Measurements from ENCODE around the gene UST.

DNA sequence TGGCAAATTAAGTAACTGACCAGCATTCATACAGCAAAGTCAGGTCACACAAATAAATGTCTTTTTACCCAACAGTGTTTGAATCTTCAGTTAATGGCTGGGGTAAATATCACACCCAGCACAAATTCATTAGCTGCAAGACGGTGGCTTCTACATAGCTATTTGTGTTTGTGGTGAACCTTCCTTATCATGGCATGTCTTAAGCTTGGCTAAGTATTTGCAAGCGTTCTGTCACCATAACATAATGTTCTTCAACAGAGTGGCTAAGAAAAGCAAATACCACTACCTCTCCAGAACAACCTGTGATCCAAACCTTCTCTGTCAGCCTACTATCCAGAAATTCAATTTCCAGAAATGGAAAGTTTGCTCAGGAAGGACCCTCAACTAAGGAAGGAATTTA lies 315.1 kb downstream of the UST start:
- TF ChIP-seq, protein P1, sequence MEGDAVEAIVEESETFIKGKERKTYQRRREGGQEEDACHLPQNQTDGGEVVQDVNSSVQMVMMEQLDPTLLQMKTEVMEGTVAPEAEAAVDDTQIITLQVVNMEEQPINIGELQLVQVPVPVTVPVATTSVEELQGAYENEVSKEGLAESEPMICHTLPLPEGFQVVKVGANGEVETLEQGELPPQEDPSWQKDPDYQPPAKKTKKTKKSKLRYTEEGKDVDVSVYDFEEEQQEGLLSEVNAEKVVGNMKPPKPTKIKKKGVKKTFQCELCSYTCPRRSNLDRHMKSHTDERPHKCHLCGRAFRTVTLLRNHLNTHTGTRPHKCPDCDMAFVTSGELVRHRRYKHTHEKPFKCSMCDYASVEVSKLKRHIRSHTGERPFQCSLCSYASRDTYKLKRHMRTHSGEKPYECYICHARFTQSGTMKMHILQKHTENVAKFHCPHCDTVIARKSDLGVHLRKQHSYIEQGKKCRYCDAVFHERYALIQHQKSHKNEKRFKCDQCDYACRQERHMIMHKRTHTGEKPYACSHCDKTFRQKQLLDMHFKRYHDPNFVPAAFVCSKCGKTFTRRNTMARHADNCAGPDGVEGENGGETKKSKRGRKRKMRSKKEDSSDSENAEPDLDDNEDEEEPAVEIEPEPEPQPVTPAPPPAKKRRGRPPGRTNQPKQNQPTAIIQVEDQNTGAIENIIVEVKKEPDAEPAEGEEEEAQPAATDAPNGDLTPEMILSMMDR (IDR thresholded peaks at IDR 0.05; ENCODE audit: poor library complexity, severe bottlenecking): no peak
- TF ChIP-seq EP300 (conservative IDR thresholded peaks at IDR 0.05; ENCODE audit: poor library complexity, severe bottlenecking) (no peak), POLR2AphosphoS5 (IDR thresholded peaks at IDR 0.05) (no peak), SMC3 (conservative IDR thresholded peaks at IDR 0.05; ENCODE audit: poor library complexity) (no peak), EZH2 (IDR thresholded peaks at IDR 0.05; ENCODE audit: borderline replicate concordance, insufficient read depth, low read length, poor library complexity, severe bottlenecking) (no peak), RAD21 (conservative IDR thresholded peaks at IDR 0.05) (no peak), TAF1 (IDR thresholded peaks at IDR 0.05; ENCODE audit: low read depth) (no peak)
- TF ChIP-seq, protein P2, sequence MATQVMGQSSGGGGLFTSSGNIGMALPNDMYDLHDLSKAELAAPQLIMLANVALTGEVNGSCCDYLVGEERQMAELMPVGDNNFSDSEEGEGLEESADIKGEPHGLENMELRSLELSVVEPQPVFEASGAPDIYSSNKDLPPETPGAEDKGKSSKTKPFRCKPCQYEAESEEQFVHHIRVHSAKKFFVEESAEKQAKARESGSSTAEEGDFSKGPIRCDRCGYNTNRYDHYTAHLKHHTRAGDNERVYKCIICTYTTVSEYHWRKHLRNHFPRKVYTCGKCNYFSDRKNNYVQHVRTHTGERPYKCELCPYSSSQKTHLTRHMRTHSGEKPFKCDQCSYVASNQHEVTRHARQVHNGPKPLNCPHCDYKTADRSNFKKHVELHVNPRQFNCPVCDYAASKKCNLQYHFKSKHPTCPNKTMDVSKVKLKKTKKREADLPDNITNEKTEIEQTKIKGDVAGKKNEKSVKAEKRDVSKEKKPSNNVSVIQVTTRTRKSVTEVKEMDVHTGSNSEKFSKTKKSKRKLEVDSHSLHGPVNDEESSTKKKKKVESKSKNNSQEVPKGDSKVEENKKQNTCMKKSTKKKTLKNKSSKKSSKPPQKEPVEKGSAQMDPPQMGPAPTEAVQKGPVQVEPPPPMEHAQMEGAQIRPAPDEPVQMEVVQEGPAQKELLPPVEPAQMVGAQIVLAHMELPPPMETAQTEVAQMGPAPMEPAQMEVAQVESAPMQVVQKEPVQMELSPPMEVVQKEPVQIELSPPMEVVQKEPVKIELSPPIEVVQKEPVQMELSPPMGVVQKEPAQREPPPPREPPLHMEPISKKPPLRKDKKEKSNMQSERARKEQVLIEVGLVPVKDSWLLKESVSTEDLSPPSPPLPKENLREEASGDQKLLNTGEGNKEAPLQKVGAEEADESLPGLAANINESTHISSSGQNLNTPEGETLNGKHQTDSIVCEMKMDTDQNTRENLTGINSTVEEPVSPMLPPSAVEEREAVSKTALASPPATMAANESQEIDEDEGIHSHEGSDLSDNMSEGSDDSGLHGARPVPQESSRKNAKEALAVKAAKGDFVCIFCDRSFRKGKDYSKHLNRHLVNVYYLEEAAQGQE (IDR thresholded peaks at IDR 0.05; ENCODE audit: borderline replicate concordance): no peak
